COLO668 (cell line): Measurements from ENCODE around the gene SHB.

ENCODE experiments used
- DNase-seq: peaks from one replicate; lab custom pipeline; 2025; ENCODE audit not compliant: unreplicated experiment; lab: John Stamatoyannopoulos, UW

The SHB gene

DNA sequence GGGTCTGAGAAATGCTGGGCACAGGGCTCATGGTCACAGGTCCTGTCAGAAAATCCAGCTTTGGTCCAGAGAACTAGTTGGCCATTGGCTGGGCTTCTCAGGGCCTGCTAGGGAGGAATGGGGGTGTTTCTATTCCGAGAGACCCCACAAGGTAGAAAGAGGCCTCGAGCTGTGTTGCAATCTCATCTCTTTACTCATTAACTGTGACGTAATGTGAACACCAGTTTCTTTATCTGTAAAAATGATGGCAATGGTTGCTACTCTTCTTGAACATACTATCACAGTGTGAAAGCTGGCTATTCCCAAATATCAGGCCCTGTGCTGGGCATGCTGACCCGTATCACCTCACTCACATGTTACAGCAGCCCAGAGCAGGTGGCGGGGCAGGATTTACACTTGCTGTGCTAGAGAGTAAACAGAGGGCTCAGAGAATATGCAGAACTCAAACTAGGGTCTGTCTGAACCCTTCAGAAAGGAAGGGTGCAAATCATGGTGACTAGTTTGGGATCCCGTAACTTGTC is 129.4 kb downstream of the SHB start:
- DNase-seq = no peak

DNA sequence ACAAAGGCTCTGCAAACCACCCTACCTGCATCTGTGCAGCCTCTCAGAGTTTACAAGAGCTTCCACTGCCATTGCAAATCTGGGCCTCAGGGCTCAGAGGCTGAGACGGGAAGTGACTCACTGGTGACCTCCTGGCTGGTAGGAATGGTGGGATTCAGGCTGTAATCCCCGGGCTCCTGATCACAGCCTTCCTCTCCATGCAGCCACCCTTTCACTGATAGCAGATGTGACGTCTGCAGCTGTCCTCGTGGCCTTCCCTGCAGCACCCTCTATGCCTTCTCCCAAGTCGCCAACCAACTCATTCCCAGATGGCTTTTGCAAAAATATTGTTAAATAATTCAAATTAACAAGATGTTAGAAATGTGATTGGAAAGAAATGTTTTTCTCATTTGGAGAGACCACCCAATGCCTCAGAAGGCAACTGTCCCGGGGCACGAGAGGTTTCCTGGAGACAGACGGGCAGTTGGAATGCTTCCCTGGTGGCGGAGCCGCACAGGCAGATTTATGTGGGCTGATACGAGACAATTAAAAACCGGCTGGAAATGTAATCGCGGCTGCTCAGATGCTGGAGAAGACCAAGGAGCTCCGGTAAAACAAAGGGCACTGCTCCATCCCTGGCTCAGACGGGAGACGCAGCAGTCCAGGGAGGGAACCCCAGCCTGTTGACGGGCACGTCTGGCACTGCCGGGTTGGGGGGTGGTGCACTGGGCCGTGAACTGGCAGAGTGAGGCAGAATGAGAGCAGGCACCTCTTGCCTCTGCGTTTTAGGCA is 130.7 kb downstream of the SHB start:
- DNase-seq = no peak

DNA sequence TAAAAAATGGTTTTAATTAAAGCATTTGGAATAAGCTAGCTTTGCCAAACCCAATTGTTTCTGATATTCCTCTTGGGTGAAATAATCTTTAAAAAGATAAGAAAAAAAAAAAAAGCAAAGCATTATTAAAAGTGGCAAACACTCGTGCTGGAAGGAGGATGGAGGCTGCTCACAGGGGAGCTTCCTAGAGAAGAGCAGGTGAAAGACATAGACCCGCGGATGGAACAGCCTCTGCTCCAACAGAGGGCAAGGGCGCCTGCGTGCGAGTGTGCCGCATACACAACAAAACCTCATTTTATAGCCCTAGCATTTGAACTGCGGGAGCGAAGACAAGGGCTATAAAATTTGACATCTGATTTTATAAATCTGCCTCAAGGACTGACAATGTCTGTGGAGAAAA is 131.7 kb downstream of the SHB start:
- no peak for DNase-seq

DNA sequence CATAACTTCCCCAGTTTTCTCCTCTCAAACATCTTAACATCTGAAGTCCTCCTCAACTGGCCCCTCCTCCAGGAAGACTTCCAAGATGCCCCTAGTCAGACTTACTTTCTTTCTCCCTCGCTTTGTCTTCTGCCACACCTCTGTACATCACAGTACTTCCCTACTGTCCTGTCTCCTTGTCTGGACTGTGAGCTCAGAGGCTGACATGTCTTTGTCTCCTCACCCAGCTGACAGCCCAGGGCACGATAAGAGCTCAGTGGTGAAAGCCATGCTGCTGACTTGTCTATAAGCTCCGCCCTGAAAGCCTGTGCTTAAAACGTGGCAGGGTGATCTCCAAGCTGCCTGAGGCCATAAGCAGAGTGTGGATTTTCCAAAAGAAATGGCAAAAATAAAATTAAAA is 132.1 kb downstream of the SHB start:
- DNase-seq = no peak

DNA sequence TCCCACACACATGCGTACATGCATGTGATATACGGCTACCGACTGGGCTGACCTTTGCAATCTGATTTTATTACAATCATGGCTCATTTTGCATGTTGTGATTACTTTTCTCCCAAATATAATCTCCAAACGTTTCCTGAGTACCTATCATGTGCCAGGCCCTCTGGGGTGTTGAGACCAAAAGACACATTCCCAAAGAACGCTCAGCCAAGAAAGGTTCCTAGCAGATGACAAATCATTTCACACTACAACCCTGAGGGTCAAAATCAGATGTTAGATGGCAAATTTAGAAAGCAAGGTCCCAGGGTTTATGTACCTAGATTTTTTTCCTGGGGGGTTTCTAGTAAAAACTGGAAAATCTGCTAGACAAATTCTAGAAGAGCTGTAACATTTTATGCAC is 132.7 kb downstream of the SHB start:
- DNase-seq = no peak

DNA sequence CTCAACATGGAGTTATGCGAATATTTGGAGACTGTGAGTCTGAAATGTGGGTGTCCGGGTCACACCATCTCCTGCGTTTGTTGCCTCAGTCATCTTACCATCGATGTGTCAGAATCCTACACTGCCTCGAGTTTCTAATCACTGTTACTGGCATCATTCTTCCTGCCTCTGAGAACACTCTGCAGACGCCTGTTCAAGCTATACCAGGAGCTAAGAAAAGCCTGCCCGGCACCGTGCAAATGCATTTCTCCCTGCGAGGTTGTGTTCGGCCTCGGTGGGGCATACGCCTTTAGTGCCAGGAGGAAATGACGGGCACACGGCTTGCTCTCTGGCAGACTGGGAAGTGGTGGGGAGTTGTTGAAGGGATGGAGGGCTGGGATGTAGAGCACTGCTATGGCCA is 133.9 kb downstream of the SHB start:
- DNase-seq = no peak

DNA sequence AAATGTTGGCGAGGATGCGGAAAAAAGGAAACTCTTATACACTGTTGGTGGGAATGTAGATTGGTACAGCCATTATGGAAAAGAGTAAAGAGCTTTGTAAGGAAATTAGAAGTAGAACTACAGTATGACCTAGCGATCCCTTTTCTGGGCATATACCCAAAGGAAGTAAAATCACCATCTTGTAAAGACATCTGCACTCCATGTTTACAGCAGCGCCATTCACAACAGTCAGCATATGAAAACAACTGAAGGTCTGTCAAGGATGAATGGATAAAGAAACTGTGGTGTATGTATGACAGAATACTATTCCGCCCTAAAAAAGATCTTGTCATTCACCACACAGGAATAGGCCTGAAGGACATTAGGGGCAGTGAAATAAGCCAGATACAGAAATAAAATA is 137.4 kb downstream of the SHB start:
- no peak for DNase-seq

DNA sequence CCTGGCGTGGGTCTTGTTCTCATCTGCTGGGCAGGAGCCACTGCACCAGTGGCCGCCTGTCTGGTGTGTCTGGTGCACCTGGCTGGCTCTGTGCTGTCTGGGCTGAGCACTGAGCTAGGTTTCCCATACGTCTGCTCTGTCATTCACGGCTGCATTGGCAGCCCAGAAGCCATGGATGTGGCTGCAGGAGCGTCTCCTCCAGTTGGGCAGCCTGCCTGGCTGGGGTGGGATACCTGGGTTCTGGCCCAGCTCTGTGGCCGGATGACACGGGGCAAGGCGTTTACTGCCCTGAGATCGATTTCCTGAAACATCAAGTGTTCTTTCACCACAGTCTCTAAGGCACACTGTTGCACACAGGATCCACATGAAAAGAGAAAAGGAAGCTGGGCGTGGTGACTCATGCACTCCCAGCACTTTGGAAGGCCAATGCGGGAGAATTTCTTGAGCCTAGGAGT is 139.6 kb downstream of the SHB start:
- DNase-seq = no peak

DNA sequence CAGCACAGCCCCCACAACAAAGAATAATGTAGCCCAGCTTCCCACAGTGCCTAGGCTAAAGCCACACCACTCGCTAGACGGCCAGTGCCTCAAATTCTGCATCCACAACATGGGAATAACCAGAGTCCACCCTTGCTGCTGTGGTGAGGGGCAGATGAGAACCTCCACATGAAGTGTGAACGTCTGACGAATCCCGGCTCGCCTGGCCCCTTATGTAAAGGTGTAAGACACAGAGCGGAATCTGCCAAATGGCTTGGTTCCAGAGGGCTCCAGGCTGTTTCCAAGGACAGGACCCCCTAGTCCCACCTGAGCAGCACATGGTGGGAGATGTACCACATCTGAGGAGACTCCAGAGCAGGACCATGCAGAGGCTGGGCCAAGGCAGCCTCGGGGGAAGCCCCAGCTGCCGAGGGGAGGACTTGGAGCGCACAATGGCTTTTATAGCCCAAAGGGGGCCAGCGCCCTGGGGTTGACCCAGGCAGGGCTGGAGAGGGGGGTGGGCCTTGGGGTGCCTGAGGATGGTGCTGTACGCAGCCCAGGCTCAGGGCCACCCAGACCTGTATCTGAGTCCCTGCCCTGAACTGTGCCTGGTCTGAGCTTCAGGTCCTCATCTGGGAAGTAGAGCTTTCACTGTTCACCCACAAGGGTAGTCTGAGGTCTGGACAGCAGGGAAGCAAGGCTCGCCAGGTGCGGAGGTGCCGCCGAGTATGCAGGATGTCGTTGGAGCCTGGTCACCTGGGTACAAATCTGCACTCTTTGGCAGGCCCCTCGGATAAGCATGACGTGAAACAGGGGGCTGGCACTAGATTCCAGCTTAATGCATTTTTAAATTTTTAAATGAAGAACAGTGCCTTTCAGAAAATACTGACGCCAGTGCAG is 140.2 kb downstream of the SHB start:
- no peak for DNase-seq

DNA sequence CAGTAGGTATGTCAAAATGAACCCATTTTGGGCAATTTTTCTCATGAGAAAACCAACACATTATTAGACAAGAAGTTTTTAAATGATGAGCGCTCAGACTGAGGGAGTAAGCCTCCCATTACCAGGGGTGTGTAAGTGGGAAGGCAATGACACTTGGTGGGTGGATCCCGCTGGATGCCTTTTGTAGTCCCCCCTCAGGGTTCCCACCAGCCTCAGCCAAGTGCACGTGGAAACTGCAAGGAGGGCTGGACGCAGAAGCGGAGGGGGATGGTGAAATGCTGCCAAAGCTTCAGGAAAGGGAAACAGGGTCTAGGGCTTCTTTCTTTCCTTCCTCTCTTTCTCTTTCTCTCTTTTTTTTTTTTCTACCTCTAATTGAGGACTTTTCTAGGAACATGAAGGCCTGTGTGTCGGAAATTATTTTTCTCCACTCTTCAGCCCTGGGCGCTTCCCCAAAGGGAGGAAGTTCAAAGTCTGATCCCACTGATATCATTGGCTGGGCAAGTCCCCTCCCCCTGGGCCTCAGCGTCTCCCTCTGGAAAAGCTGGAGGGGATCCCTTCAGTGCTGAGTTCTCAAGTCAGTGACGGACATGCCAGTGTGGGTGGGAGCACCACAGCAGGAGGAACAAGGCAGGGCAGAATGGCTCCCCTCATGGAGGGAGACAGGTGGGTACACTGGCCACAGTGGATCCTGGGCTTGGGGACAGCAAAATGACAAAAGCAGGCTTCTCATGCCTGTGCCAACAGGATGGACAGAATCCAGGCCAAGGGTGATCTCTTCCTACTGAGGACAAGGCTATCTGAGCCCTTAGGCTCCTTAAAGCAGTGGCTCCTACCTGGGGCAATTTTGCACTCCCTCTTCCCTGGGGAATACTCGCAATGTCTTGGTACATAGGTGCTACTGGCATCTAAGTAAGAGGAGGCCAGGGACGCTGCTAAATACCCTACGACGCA is 141.2 kb downstream of the SHB start:
- DNase-seq = no peak

DNA sequence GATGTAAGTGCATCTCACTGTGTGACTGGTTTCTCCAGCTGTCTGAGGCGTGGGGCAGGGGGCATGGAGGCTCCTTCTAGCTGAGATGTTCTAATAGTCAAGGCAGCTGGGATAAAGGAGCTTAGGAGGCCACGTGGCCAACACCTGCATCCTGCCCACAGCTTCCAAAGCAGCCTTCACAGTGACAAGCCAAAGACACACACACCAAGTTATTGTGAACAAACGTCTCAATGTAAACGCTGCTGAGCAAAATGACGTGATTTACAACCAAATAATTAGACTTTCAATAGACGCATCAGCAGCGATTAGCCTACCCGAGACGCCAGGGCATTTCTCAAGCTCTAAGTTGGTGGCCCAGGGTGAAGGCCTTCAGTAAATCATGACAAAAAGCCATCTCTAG is 141.9 kb downstream of the SHB start:
- DNase-seq = no peak

DNA sequence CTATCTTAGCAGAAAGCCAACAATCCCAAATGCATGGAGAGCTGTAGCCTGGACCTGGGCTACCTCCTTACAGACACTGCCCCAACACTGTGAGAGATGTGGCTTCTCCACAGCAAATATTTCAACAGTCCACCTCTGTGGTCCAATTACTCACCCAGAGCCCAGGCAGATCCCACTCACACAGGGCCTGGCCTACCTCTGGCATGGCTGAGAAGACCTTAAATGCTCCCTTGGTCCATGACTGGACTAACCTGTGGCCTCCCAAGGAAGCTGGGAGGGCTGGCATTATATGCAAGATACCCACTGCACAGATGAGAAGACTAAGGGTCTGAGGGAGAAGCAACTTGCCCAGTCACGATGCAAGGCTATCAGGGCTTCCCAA is 142.3 kb downstream of the SHB start:
- no peak for DNase-seq

DNA sequence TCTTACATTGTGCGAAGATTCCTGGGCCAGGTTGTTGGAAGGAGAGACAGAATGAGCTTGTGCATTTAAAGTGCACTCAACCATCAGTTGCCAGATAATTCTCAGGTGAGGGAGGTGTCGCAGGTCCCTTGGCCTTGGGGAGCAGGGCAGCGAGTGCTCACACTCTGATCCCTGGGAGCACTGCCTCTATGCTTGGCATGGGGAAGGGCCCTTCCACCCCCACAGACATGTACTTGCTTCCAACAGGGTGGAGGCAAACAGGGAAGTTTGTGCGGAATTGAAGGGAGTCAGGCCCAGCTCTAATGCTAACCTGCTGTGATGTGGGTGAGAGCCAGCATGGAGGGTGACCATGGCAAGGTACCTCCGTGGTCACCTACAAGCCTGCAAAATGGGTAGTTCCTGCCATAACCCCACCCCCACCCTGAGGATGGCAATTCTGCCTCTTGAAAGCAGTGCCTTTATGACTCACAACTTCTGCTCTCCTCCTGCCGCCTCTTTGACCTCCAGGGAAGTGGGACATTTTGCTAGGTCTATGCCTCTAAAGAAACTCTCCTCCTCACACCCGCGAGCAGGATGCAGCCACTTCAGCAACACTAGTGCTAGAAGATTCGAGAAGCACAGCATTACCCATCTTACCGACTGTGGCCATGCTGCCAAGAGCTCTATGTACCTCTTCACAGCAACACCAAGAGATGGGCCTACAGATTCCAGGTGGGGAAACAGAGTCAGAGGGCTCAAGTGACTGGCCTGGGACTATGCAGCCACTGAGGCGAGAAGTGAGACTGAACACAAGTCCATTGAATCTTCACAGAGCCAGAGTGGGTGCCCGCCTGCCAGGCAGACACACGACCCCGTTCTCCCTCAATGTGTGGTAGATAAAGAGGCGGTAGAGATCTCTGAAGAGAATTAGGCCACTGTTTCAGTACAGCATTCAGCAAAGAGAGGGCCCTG is 143.0 kb downstream of the SHB start:
- DNase-seq = no peak

DNA sequence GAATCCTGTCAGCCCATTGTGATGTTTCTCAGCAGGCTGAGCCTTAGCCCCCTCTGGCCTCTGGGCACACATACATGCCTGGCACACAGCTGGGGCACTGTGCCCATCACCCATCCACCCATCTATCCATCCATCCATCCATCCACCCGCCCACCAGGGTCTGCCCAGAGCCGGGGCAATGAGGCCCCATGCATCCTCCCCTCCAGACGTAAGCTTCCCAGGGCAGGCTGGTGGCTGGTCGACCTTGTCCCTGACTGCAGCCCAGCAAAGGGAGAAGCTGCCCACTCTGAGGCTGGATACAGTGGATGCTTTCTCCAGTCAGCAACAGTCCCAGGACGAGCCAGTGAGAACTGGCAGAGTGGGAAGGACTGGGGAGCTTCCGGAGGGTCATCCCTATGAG is 144.0 kb downstream of the SHB start:
- no peak for DNase-seq

DNA sequence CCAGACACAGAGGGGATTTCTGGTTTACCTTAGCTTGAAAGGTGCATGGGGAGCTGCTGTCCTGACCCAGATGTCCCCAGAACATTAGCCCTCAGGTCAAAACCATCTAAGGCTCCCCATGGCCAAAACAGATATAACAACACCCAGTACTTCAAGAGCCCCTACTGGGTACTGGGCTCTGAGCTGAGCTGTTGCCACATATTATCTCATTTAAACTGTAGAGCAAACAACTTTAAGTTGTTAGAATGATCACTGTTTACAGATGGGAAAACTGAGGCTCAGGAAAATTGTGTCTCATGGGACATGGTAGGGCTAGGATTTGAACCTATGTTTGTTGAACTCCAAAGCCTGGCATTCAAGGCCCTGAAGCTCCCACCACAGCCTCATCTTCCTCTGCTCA is 144.5 kb downstream of the SHB start:
- DNase-seq = no peak

DNA sequence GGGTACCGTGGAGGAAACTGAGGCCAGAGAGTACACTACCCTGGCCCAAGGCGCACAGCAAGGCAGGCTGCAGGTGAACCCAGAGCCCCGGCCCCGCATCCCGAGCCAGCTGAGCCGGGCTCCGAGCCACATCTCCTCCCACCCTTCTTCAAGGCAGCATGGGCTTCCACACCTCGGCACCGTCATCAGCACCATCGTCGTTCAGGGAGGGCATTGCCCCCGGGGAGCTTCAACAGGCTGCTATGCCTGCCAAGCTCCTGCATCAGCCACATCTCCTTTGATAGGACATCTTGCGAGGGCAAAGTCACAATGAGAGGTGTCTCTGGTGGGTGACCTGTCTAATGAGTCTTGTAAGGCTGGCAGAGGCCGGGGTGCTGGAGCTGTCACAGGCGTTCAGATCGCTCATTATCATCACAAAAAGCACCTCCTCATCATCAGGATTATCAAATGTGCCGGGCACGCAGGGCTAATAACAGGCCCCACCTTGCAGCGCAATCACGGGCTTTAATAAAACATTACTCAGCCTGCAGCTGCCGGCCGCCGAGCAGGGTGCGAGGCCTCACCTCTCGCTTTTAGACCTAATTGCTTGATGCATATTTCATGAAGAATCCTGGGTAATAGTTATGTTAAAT is 145.1 kb downstream of the SHB start:
- no peak for DNase-seq

DNA sequence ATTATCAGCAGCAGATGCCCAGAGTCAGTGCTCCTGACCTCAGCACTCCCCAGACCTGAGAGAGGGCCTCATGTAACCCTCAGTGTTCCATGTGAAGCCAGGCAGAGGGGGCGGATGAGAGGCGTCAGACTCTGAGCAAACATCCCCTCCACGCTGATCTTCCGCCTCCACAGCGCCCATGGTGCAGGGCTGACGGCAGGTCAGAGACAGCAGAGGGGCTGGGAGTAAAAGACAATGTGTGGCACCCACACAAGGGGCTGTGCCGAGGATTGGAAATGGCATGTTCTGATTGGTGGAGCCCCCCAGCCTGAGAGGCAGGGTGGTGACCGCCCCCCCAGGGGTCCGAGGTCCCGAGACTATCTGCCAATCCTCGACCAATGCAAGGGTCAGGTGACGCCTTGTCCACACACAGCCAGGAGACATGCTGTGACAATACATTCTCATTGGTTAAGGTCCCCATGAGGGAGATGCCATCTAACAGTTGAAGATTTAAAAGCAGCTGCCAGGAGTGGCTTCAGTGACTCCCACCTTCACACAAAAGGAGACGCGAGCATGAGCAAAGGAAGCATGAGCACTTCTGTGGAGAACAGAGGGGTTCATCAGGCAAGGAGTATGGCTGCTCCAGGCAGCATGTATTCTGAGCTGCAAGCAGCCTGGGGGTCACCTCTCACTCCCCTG is 145.8 kb downstream of the SHB start:
- DNase-seq = no peak

DNA sequence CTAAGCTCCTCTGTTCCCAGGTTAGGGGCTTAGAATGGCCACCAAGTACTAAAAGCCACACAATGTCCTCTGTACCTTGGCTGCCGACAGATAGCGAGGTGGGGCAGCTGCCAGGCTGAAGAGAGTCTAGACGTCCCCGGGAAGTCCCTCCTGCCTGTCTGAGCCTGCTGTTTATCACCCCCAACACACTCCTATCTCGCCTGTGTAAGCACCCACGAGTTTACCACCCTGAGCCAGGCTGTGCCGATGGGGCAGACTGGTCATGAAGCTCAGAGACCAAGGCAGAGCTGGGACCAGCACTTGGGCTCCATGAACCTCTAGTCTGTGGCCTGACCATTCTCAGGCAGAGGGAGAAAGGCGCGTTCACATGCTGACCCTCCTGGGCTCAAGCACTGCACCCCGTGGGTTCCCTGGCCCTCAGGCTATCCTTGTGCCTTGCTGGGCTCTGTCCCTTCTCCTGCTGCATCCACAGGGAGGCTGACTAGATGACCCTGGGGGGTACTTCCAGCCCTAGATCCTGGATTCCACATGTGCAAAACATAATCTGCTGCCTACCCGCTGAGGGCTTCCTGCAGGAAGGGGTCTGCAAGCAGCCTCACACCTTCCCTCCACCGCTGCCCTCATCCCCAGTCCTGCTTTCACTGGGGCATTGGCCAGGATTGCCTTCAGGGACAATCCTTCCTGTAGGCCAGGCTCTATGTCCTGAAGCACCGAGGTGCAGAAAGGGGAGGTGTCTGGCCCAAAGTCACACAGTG is 146.5 kb downstream of the SHB start:
- no peak for DNase-seq
